OCI-LY3 (cell line): ENCODE measurements around the gene MON1B.

Experiments used
- H2AFZ ChIP-seq: fragments of 200-600, 300-600 bp; shearing (Covaris generic); 2 replicates; pipeline ENCODE4 v1.6.0; 2014; ENCODE audit warnings: antibody characterized with exemption, low read depth, low read length
- H3K27ac ChIP-seq: fragments of 200-600, 300-600 bp; sonication (generic); 2 replicates; pipeline ENCODE4 v1.5.1; 2014; ENCODE audit warnings: mild to moderate bottlenecking, low read length, moderate library complexity, mixed read lengths
- H3K27me3 ChIP-seq: fragments of 200-600, 300-600 bp; sonication (generic); 2 replicates; pipeline ENCODE4 v1.6.1; 2014; ENCODE audit warnings: low read depth, low read length, mixed read lengths
- H3K36me3 ChIP-seq: fragments of 200-600, 300-600 bp; sonication (generic); replicated peaks from 2 replicates; pipeline ENCODE3; 2014; ENCODE audit warnings: low read depth, low read length, mixed read lengths
- H3K4me1 ChIP-seq: fragments of 300-600, 200-600 bp; sonication (generic); 2 replicates; pipeline ENCODE4 v1.6.1; 2014; ENCODE audit warnings: low read length, mixed read lengths
- H3K4me2 ChIP-seq: fragments of 200-600, 300-600 bp; sonication (generic); 2 replicates; pipeline ENCODE4 v1.6.1; 2014; ENCODE audit warnings: low read length, mixed read lengths
- H3K4me3 ChIP-seq: fragments of 300-600, 200-600 bp; sonication (generic); 2 replicates; pipeline ENCODE4 v1.5.1; 2014; ENCODE audit warnings: antibody characterized with exemption, mild to moderate bottlenecking, low read length, moderate library complexity
- H3K79me2 ChIP-seq: fragments of 300-600, 200-600 bp; shearing (Covaris generic); 2 replicates; pipeline ENCODE4 v1.6.1; 2014; ENCODE audit warnings: mild to moderate bottlenecking, low read length, mixed read lengths
- H3K9ac ChIP-seq: fragments of 300-600, 200-600 bp; shearing (Covaris generic); 2 replicates; pipeline ENCODE4 v1.6.0; 2014; ENCODE audit warnings: mild to moderate bottlenecking, low read length, moderate library complexity
- H3K9me3 ChIP-seq: fragments of 200-600, 300-600 bp; shearing (Covaris generic); 2 replicates; pipeline ENCODE4 v1.6.1; 2014; ENCODE audit warnings: low read length, mixed read lengths; ENCODE audit not compliant: insufficient read depth
- H4K20me1 ChIP-seq: fragments of 200-600, 300-600 bp; sonication (generic); 2 replicates; pipeline ENCODE4 v1.6.1; 2016; ENCODE audit warnings: low read length, mixed read lengths; ENCODE audit not compliant: insufficient read depth
- CTCF ChIP-seq: fragments of 200-600, 300-600 bp; sonication (generic); IDR thresholded peaks from 2 replicates; pipeline ENCODE4 v1.5.1; 2014; ENCODE audit warnings: antibody characterized with exemption, low read length, low read depth
- EZH2phosphoT487 ChIP-seq: fragments of 200-600 bp; shearing (Covaris generic); IDR thresholded peaks from 2 replicates; pipeline ENCODE4 v1.6.1; 2018; ENCODE audit warnings: antibody characterized with exemption, mixed run types, low read depth

MON1B gene

GRCh38 chr16:77223184-77223583, 32.2 kb downstream of the MON1B start:
- peaks cover 14% of the 10 kb centered on the region for H3K4me1 ChIP-seq
- no peak overlapping the region for H2AFZ ChIP-seq
- no peak overlapping the region for H3K27ac ChIP-seq
- H3K9ac ChIP-seq: no peak overlapping the region
- peak; percentile 59 for TF ChIP-seq CTCF
- TF ChIP-seq EZH2phosphoT487: no peak
- H3K9me3 ChIP-seq: no peaks in the 10 kb centered on the region
- no peak overlapping the region for H3K4me2 ChIP-seq
- H3K4me3 ChIP-seq: no peak overlapping the region
- no peaks in the 10 kb centered on the region for H3K27me3 ChIP-seq
- H4K20me1 ChIP-seq: no peaks in the 10 kb centered on the region
- no peaks in the 10 kb centered on the region for H3K36me3 ChIP-seq
- no peaks in the 10 kb centered on the region for H3K79me2 ChIP-seq

- no peak overlapping the region for H3K4me3 ChIP-seq
- H2AFZ ChIP-seq: no peak overlapping the region
- H3K4me1 ChIP-seq: peaks cover 13% of the 10 kb centered on the region
- no peak overlapping the region for H3K27ac ChIP-seq
- no peaks in the 10 kb centered on the region for H3K79me2 ChIP-seq
- no peak overlapping the region for H3K9ac ChIP-seq
- H4K20me1 ChIP-seq: no peaks in the 10 kb centered on the region
- no peak for TF ChIP-seq CTCF
- TF ChIP-seq EZH2phosphoT487: no peak
- no peak overlapping the region for H3K4me2 ChIP-seq
- no peaks in the 10 kb centered on the region for H3K9me3 ChIP-seq
- H3K36me3 ChIP-seq: no peaks in the 10 kb centered on the region
- H3K27me3 ChIP-seq: no peaks in the 10 kb centered on the region
These were observed 34.2 kb downstream of the MON1B start for GRCh38 chr16:77225182-77225581.

- Histone ChIP-seq H3K9ac (no peak overlapping the region), H3K79me2 (no peaks in the 10 kb centered on the region), H3K27ac (no peak overlapping the region), H4K20me1 (no peaks in the 10 kb centered on the region), H3K9me3 (no peaks in the 10 kb centered on the region), H3K4me1 (peaks cover 9% of the 10 kb centered on the region), H3K27me3 (peaks cover 9% of the 10 kb centered on the region), H2AFZ (no peak overlapping the region), H3K4me2 (no peak overlapping the region), H3K36me3 (no peaks in the 10 kb centered on the region), H3K4me3 (no peak overlapping the region)
- TF ChIP-seq EZH2phosphoT487: no peak
- no peak for TF ChIP-seq CTCF
These were observed 36.8 kb downstream of the MON1B start for GRCh38 chr16:77227745-77228144.

GRCh38 chr16:77231047-77231446, 40.1 kb downstream of the MON1B start:
- Histone ChIP-seq H3K36me3 (no peaks in the 10 kb centered on the region), H3K27ac (no peak overlapping the region), H2AFZ (no peak overlapping the region), H3K9ac (no peak overlapping the region), H3K4me2 (no peak overlapping the region), H3K4me1 (peaks cover 9% of the 10 kb centered on the region), H3K27me3 (peaks cover 9% of the 10 kb centered on the region), H3K79me2 (no peaks in the 10 kb centered on the region), H4K20me1 (no peaks in the 10 kb centered on the region), H3K4me3 (no peak overlapping the region), H3K9me3 (no peaks in the 10 kb centered on the region)
- TF ChIP-seq CTCF (no peak), EZH2phosphoT487 (no peak)
